SK-N-SH (cell line): ENCODE data around the gene SERPINB13. TPM values are rescaled to one million over a fixed set of nuclear protein-coding genes. Genes with fewer than 3 reads are reported as not detected.

Source experiments
- CTCF ChIA-PET: fragments of 300-600, 350-600 bp; formaldehyde crosslinking; extraction: SDS; loops from one replicate; lab custom pipeline; 2021; lab: Yijun Ruan, JAX
- POLR2A ChIA-PET: fragments of 350-600 bp; sonication (Branson Sonifier 250); formaldehyde crosslinking; extraction: SDS; loops from one replicate; lab custom pipeline; 2020; ENCODE audit warnings: antibody characterized with exemption, inconsistent platforms; lab: Yijun Ruan, JAX
- DNase-seq: peaks from one replicate; pipeline ENCODE4 v3.0.0; 2012
- H2AFZ ChIP-seq: fragments of 200-600 bp; sonication (generic); 2 replicates; pipeline ENCODE4 v1.8.1; 2016; ENCODE audit warnings: antibody characterized with exemption, mild to moderate bottlenecking, low read depth
- H3F3A ChIP-seq: fragments of 200-600 bp; sonication (generic); replicated peaks from 2 replicates; pipeline ENCODE3; 2016; ENCODE audit warnings: antibody characterized with exemption, mild to moderate bottlenecking; ENCODE audit not compliant: insufficient read depth
- H3K27ac ChIP-seq, 2 experiments: fragments of 200-500 bp in 1 of 2; fragments of 200-600 bp in 1 of 2; sonication (Bioruptor generic) in 1 of 2; sonication (generic), shearing (Covaris generic) in 1 of 2; 2 replicates each; pipeline versions ENCODE4 v1.5.1 to v1.6.1; 2014 to 2016; ENCODE audit warnings: low read depth in 2 of 2, inconsistent platforms in 1 of 2, low read length in 1 of 2, mild to moderate bottlenecking in 1 of 2, mixed read lengths in 1 of 2
- H3K27me3 ChIP-seq: fragments of 200-600 bp; sonication (generic), shearing (Covaris generic); 2 replicates; pipeline ENCODE4 v1.6.1; 2016; ENCODE audit warnings: mixed run types; ENCODE audit not compliant: insufficient read depth
- H3K36me3 ChIP-seq, 2 experiments: fragments of 200-500 bp in 1 of 2; fragments of 200-600 bp in 1 of 2; sonication (Bioruptor generic) in 1 of 2; sonication (generic) in 1 of 2; replicated peaks in 1 of 2; 2 replicates each; pipeline versions ENCODE3 to v1.5.1; 2014 to 2016; ENCODE audit warnings: low read length in 1 of 2, mild to moderate bottlenecking in 1 of 2; ENCODE audit not compliant: insufficient read depth in 2 of 2, control insufficient read depth in 1 of 2
- H3K4me1 ChIP-seq, 2 experiments: fragments of 200-500 bp in 1 of 2; fragments of 200-600 bp in 1 of 2; sonication (Bioruptor generic) in 1 of 2; sonication (generic), shearing (Covaris generic) in 1 of 2; 2 replicates each; pipeline versions ENCODE4 v1.5.1 to v1.6.1; 2014 to 2016; ENCODE audit warnings: low read depth in 1 of 2, low read length in 1 of 2, mixed run types in 1 of 2; ENCODE audit not compliant: insufficient read depth in 2 of 2, control insufficient read depth in 1 of 2
- H3K4me2 ChIP-seq: fragments of 200-600 bp; sonication (generic), shearing (Covaris generic); 2 replicates; pipeline ENCODE4 v1.6.1; 2017; ENCODE audit warnings: mixed run types
- H3K4me3 ChIP-seq, 2 experiments: fragments of 200-500 bp in 1 of 2; fragments of 200-600 bp in 1 of 2; sonication (Bioruptor generic) in 1 of 2; sonication (generic), shearing (Covaris generic) in 1 of 2; 2 replicates each; pipeline versions ENCODE4 v1.5.1 to v1.8.1; 2014 to 2016; ENCODE audit warnings: low read depth in 2 of 2, inconsistent platforms in 1 of 2, low read length in 1 of 2, mild to moderate bottlenecking in 1 of 2, mixed read lengths in 1 of 2, moderate library complexity in 1 of 2
- H3K79me2 ChIP-seq: fragments of 200-600 bp; sonication (generic); 2 replicates; pipeline ENCODE4 v1.8.1; 2017; ENCODE audit warnings: mild to moderate bottlenecking; ENCODE audit not compliant: insufficient read depth
- H3K9ac ChIP-seq: fragments of 200-600 bp; sonication (generic); 2 replicates; pipeline ENCODE4 v1.6.1; 2017; ENCODE audit warnings: mixed run types
- H3K9me2 ChIP-seq: fragments of 200-600 bp; sonication (generic); 2 replicates; pipeline ENCODE4 v1.6.1; 2017; ENCODE audit warnings: mixed run types
- H3K9me3 ChIP-seq: fragments of 200-600 bp; sonication (generic); 2 replicates; pipeline ENCODE4 v1.6.1; 2017; ENCODE audit warnings: mixed run types, mild to moderate bottlenecking, moderate library complexity
- H4K20me1 ChIP-seq: fragments of 200-600 bp; sonication (generic); 2 replicates; pipeline ENCODE4 v1.6.1; 2017; ENCODE audit warnings: mild to moderate bottlenecking, mixed run types; ENCODE audit not compliant: insufficient read depth
- CHD2 ChIP-seq: fragments of 150-350 bp; IDR thresholded peaks from 2 replicates; pipeline ENCODE4 v1.6.1; 2018; ENCODE audit warnings: low read length; ENCODE audit not compliant: partially characterized antibody
- FOXJ3 ChIP-seq: sonication (generic); formaldehyde crosslinking; IDR thresholded peaks from 2 replicates; pipeline ENCODE4 v1.5.1; 2020; ENCODE audit warnings: mild to moderate bottlenecking, missing genetic modification reagents
- GABPA ChIP-seq: IDR thresholded peaks from 2 replicates; pipeline ENCODE4 v1.4.0; 2012; ENCODE audit warnings: low read depth, mild to moderate bottlenecking
- IRF3 ChIP-seq: fragments of 150-350 bp; IDR thresholded peaks from 2 replicates; pipeline ENCODE4 v1.6.1; 2016; ENCODE audit warnings: mild to moderate bottlenecking, low read depth, low read length
- JUND ChIP-seq: IDR thresholded peaks from 2 replicates; pipeline ENCODE4 v1.4.0; 2012
- MXI1 ChIP-seq: IDR thresholded peaks from 2 replicates; pipeline ENCODE4 v1.6.1; 2012; ENCODE audit warnings: mild to moderate bottlenecking, low read depth, low read length, improper control_type of control experiment
- NFIC ChIP-seq: IDR thresholded peaks from 2 replicates; pipeline ENCODE4 v1.4.0; 2012; ENCODE audit warnings: borderline replicate concordance
- NRF1 ChIP-seq: IDR thresholded peaks from 2 replicates; pipeline ENCODE4 v1.6.1; 2012; ENCODE audit warnings: low read depth, mild to moderate bottlenecking, low read length
- PBX3 ChIP-seq: IDR thresholded peaks from 2 replicates; pipeline ENCODE4; 2012
- RAD21 ChIP-seq: IDR thresholded peaks from 2 replicates; pipeline ENCODE4 v1.6.1; 2012; ENCODE audit warnings: mild to moderate bottlenecking, low read length
- RCOR1 ChIP-seq: fragments of 150-350 bp; IDR thresholded peaks from 2 replicates; pipeline ENCODE4 v1.6.1; 2017; ENCODE audit warnings: antibody characterized with exemption, low read length
- TAF1 ChIP-seq: IDR thresholded peaks from 2 replicates; pipeline ENCODE4 v1.6.1; 2012; ENCODE audit warnings: low read depth, mild to moderate bottlenecking, low read length, moderate library complexity, borderline replicate concordance
- TEAD4 ChIP-seq: IDR thresholded peaks from 2 replicates; pipeline ENCODE4 v1.4.0; 2012; ENCODE audit warnings: mild to moderate bottlenecking, borderline replicate concordance; ENCODE audit not compliant: insufficient read depth
- USF2 ChIP-seq: fragments of 150-350 bp; IDR thresholded peaks from 2 replicates; pipeline ENCODE4 v1.6.1; 2017; ENCODE audit warnings: antibody characterized with exemption, low read length, low read depth, borderline replicate concordance
- YY1 ChIP-seq: IDR thresholded peaks from 2 replicates; pipeline ENCODE4 v1.4.0; 2012; ENCODE audit warnings: low read depth, mild to moderate bottlenecking
- WGBS: methylation state at CpG from one replicate; pipeline ENCODE4 v1.1.6; 2017; ENCODE audit warnings: low lambda C conversion rate; 5-methylcytosine and 5-hydroxymethylcytosine counted together
- polyA plus RNA-seq, 3 experiments: library from polyadenylated mRNA; depleted of rRNA; stranded (reverse); fragments of >200 nt; gene quantifications; 2 replicates each; pipeline ENCODE4 v1.2.3, GENCODE V29; 2012

The SERPINB13 gene
- polyA plus RNA-seq, 1 of the 3 experiments (the other 2 are of a cell fraction): not detected

GRCh38 chr18:63559567-63560491 lies 27.3 kb upstream of the SERPINB13 start:
- Histone ChIP-seq H3K9me3 (no peaks in the 10 kb centered on the region), H4K20me1 (no peaks in the 10 kb centered on the region), H3K4me3 (no peak overlapping the region), H3K79me2 (no peaks in the 10 kb centered on the region), H3F3A (no peaks in the 10 kb centered on the region)
- 4% methylated on average over 9 of the region's 9 CpGs for WGBS
- TF ChIP-seq YY1 (no peak), USF2 (no peak), NRF1 (no peak), TAF1 (no peak), JUND (no peak), IRF3 (no peak), RAD21 (no peak), FOXJ3 (CRISPR knock-in tag) (no peak), NFIC (no peak), GABPA (no peak), TEAD4 (no peak), PBX3 (no peak), MXI1 (no peak), RCOR1 (no peak), CHD2 (no peak)
- TF ChIP-seq, all 33 proteins: peak for 0
- Histone ChIP-seq H2AFZ (no peak overlapping the region), H3K9me2 (no peaks in the 10 kb centered on the region), H3K9ac (no peak overlapping the region), H3K36me3 (no peaks in the 10 kb centered on the region), H3K27me3 (peaks cover 5% of the 10 kb centered on the region; the same call in 1 of the 2 replicates), H3K4me1 (no peaks in the 10 kb centered on the region), H3K27ac (no peak overlapping the region), H3K4me2 (no peak overlapping the region)
- ChIA-PET POLR2A (no interaction called here), CTCF (interaction anchor here (0.5 to 1.0 kb wide), 3 partner anchors 18 to 84 kb away, joined by 3 to 4 read pairs (median 3); no protein-coding TSS in a partner anchor)
- DNase-seq: no peak
